Esophagus squamous epithelium (tissue), 5 donors: ENCODE data around the gene TBC1D24. TPM values are rescaled to one million over a fixed set of nuclear protein-coding genes. Genes with fewer than 3 reads are reported as not detected.

Experiments
- DNase-seq: peaks from one replicate; lab custom pipeline; 2025; lab: John Stamatoyannopoulos, UW
- H3K27ac ChIP-seq, 4 donors: fragments of 200-600 bp; sonication (generic); one replicate each; pipeline ENCODE4 v1.5.1; 2016 to 2019; ENCODE audit warnings: mild to moderate bottlenecking in 1 of 4
- H3K27me3 ChIP-seq, 4 donors: fragments of 200-600 bp; sonication (generic); 1 replicate in 3 of 4; 2 replicates in 1 of 4; pipeline versions ENCODE4 v1.5.1 to v1.6.0; 2017 to 2021; ENCODE audit warnings: antibody characterized with exemption in 1 of 4
- H3K36me3 ChIP-seq, 3 donors: fragments of 200-600 bp; sonication (generic); one replicate each; pipeline ENCODE4 v1.5.1; 2016 to 2019
- H3K4me1 ChIP-seq, 3 donors: fragments of 200-600 bp; sonication (generic); one replicate each; pipeline ENCODE4 v1.5.1; 2017 to 2019
- H3K4me3 ChIP-seq, 4 donors: fragments of 200-600 bp; sonication (generic); 1 replicate in 3 of 4; 2 replicates in 1 of 4; pipeline ENCODE4 v1.5.1; 2016 to 2019; ENCODE audit warnings: mild to moderate bottlenecking in 2 of 4, moderate library complexity in 1 of 4
- H3K9me3 ChIP-seq, 3 donors: fragments of 200-600 bp; sonication (generic); one replicate each; pipeline ENCODE4 v1.5.1; 2016 to 2019
- CTCF ChIP-seq, 6 experiments: fragments of 450-650 bp in 4 of 6; fragments of 200-600 bp in 2 of 6; sonication (generic) in 2 of 6; IDR thresholded peaks; one replicate each; pipeline ENCODE4 v1.5.1; 2016 to 2019; ENCODE audit warnings: antibody characterized with exemption in 6 of 6, mild to moderate bottlenecking in 4 of 6, moderate library complexity in 4 of 6
- POLR2A ChIP-seq, 4 donors: fragments of 450-650 bp; IDR thresholded peaks; one replicate each; pipeline ENCODE4 v1.6.1; 2017; ENCODE audit warnings: antibody characterized with exemption in 4 of 4, mild to moderate bottlenecking in 4 of 4, moderate library complexity in 3 of 4
- whole genome bisulfite sequencing, 2 donors: methylation state at CpG; one replicate each; pipeline ENCODE4 v1.1.5; 2018; 5-methylcytosine and 5-hydroxymethylcytosine counted together
- intact Hi-C: fragments of 100-400 bp; cut with DNase I; formaldehyde crosslinking; loops from one replicate; pipeline ENCODE4 v1.15.0; 2022
- total RNA-seq, 4 donors: library from RNA; depleted of rRNA; stranded (reverse); fragments of >200 nt; gene quantifications; one replicate each; pipeline ENCODE4 v1.1.0, GENCODE V29; 2016
- donor health status: DM: yes; HTN: yes; CAD: no.

TBC1D24 gene
- total RNA-seq, 4 donors from 2014 or later = 3.1 to 4.6 (median 3.7) TPM

DNA sequence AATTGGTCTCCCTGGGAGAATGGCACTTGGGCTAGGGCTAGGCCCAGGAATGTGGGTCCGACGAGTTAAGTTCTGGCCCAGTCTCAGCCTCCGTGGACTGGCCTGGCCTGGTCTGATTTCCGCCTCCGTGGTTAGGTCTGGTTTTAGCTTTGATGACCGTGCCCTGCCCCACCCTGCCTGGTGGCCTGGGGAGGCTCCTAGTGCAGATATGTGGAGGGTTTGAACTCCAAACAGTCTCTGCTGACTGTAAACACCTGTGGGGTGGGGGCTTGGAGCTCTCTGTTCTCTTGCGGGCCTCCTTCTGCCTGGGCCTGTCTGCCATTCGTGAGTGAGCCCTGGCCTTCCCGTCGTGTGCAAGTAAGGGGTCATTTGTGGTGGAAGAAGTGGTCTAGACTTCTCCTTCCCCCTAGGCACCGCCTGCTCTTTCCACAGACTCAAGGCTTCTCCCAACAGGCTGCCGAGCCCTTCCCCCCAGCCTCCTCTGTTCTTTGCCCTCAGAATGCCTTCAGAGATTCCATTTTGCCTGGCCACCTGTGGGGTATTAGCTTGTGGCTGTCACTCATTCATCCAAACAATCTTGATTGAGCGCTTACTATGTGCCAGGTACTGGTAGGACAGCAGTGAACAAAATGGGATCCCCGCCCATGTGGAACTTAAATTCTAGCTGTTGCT, 40.4 kb downstream of the TBC1D24 start:
- no peaks in the 10 kb centered on the region for H3K27me3 ChIP-seq
- no peak for TF ChIP-seq CTCF (IDR thresholded peaks at IDR 0.05)
- peak in 1 of 4 donors; percentile 23 for TF ChIP-seq POLR2A (IDR thresholded peaks at IDR 0.05)
- H3K4me3 ChIP-seq = peak overlapping the region; percentile 89 to 94 (median 91)
- no peaks in the 10 kb centered on the region for H3K9me3 ChIP-seq
- H3K36me3 ChIP-seq = peaks cover 0 to 23% (median 7%) of the 10 kb centered on the region in 3 donors
- intact Hi-C loops = no loop called here
- WGBS, 2 donors = 16 to 26% methylated on average over 8 of the region's 14 CpGs
- H3K4me1 ChIP-seq = peaks cover 60 to 80% (median 60%) of the 10 kb centered on the region in 3 donors
- peak overlapping the region; percentile 97 to 100 (median 98) for H3K27ac ChIP-seq
- no peak for DNase-seq

- 52 to 62% methylated on average over 10 of the region's 11 CpGs for WGBS, 2 donors
- peak overlapping the region in 3 of 4 donors; percentile 89 to 94 (median 92) for H3K4me3 ChIP-seq
- H3K27me3 ChIP-seq = no peaks in the 10 kb centered on the region
- peaks cover 65 to 84% (median 69%) of the 10 kb centered on the region in 3 donors for H3K4me1 ChIP-seq
- intact Hi-C loops = no loop called here
- no peak for DNase-seq
- TF ChIP-seq POLR2A (IDR thresholded peaks at IDR 0.05) = peak in 1 of 4 donors; percentile 6
- no peak for TF ChIP-seq CTCF (IDR thresholded peaks at IDR 0.05)
- H3K9me3 ChIP-seq = no peaks in the 10 kb centered on the region
- H3K36me3 ChIP-seq = peaks cover 0 to 23% (median 7%) of the 10 kb centered on the region in 3 donors
- peak overlapping the region; percentile 93 to 100 (median 98) for H3K27ac ChIP-seq
Observed at GRCh38 chr16:2516391-2517240, 41.7 kb downstream of the TBC1D24 start.

GRCh38 chr16:2517954-2518605, 43.2 kb downstream of the TBC1D24 start:
- Histone ChIP-seq H3K4me1 (peaks cover 61 to 80% (median 61%) of the 10 kb centered on the region in 3 donors), H3K27ac (peak overlapping the region; percentile 93 to 100 (median 98)), H3K4me3 (no peak overlapping the region), H3K9me3 (no peaks in the 10 kb centered on the region), H3K36me3 (peaks cover 0 to 37% (median 9%) of the 10 kb centered on the region in 3 donors), H3K27me3 (no peaks in the 10 kb centered on the region)
- intact Hi-C loops = no loop called here
- 65 to 89% methylated on average over 5 of the region's 12 CpGs for WGBS, 2 donors
- no peak for DNase-seq
- TF ChIP-seq CTCF (IDR thresholded peaks at IDR 0.05) = no peak
- no peak for TF ChIP-seq POLR2A (IDR thresholded peaks at IDR 0.05)

DNA sequence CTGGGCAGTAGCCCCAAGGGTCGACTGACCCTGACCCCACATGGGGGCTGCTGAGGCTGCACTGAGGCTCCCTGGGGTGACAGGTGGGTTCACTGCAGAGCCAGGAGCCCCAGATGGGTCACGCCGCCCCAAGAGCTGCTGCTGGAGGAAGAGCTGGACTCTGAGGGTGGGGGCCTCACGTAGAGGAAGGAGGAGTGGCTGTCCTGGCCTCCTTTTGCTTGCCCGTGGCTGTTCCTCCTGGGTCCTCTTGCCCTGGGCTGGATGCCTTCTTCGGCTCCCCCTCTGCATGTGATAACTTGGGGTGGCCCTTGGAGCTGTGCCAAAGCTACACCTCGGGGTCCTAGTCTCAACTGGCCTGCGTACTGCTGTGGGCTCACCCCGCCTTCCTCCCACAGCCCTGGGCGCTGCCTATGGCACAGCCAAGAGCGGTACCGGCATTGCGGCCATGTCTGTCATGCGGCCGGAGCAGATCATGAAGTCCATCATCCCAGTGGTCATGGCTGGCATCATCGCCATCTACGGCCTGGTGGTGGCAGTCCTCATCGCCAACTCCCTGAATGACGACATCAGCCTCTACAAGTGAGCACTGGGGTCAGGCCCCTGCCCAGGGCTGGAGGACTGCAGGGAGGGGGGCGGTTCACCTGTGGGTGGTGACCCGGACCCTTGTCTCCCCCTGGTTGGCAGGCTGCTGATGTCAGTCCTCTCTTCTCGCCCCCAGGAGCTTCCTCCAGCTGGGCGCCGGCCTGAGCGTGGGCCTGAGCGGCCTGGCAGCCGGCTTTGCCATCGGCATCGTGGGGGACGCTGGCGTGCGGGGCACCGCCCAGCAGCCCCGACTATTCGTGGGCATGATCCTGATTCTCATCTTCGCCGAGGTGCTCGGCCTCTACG, 44.1 kb downstream of the TBC1D24 start:
- Histone ChIP-seq H3K4me3 (peak overlapping the region in 3 of 4 donors; percentile 50 to 85 (median 75)), H3K36me3 (peaks cover 5 to 46% (median 17%) of the 10 kb centered on the region in 3 donors), H3K27me3 (no peaks in the 10 kb centered on the region), H3K9me3 (no peaks in the 10 kb centered on the region), H3K4me1 (peaks cover 57 to 76% (median 58%) of the 10 kb centered on the region in 3 donors), H3K27ac (peak overlapping the region; percentile 93 to 100 (median 98))
- no peak for DNase-seq
- no peak for TF ChIP-seq POLR2A (IDR thresholded peaks at IDR 0.05)
- TF ChIP-seq CTCF (IDR thresholded peaks at IDR 0.05) = no peak
- intact Hi-C loops = no loop called here
- WGBS, 2 donors = 76 to 88% methylated on average over 10 to 19 of the region's 39 CpGs
